ENCODE data around the gene CDT1. TPM values are rescaled to one million over a fixed set of nuclear protein-coding genes. Genes with fewer than 3 reads are reported as not detected.
"Not testable (repeated sequence)": the region's sequence is repeated elsewhere in the genome, so short reads cannot be mapped to it uniquely, and the experiment has no call there.

CDT1 gene
- polyA plus RNA-seq, 1 donor, result 14.0 TPM

DNA sequence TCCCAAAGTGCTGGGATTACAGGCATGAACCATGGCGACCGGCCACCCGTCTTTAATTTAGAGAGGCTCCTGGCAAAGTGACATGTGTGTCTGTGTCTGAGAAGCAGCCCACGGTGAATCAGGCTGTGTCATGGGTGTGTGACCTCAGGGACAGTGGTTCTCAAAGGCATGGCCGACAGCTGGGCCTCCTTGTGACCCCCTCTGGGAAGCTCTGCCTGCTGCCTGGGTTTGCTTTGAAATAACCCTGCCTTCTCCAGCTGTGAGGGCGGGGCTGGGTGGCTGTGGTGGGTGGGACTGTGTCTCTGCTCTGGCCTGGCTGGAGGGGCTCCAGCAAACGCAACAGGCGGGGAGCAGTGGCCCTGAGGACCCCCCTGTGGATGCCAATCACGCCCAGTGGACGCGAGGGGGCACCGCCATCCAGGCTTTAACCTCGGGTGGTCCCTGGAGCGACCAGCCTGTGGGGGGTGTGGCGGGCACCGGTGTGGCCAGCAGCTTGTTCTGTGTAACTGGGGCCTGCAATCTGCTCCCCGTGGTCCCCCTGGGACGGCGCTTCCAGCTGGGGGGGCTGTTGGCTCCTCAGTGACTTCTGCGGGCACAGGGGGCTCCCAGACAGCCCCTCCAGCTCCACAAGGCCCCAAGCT lies 16.9 kb downstream of the CDT1 start:
- Histone ChIP-seq H3K4me1 (ENCODE audit: control insufficient read depth, insufficient read depth, low read length) (peaks cover 2% of the 10 kb centered on the region), H3K4me3 (ENCODE audit: low read length) (no peak overlapping the region), H3K36me3 (ENCODE audit: control insufficient read depth, insufficient read depth, low read length) (peaks cover 28% of the 10 kb centered on the region), H3K27me3 (ENCODE audit: control insufficient read depth, insufficient read depth, low read length) (no peaks in the 10 kb centered on the region), H3K9me3 (ENCODE audit: control insufficient read depth, low read depth, low read length) (no peaks in the 10 kb centered on the region), H3K27ac (ENCODE audit: low read length) (no peak overlapping the region)
- DNase-seq, result no peak
- no CpG with 5 or more reads among the region's 20 CpGs for WGBS (ENCODE audit: insufficient coverage, low lambda C conversion rate)

DNA sequence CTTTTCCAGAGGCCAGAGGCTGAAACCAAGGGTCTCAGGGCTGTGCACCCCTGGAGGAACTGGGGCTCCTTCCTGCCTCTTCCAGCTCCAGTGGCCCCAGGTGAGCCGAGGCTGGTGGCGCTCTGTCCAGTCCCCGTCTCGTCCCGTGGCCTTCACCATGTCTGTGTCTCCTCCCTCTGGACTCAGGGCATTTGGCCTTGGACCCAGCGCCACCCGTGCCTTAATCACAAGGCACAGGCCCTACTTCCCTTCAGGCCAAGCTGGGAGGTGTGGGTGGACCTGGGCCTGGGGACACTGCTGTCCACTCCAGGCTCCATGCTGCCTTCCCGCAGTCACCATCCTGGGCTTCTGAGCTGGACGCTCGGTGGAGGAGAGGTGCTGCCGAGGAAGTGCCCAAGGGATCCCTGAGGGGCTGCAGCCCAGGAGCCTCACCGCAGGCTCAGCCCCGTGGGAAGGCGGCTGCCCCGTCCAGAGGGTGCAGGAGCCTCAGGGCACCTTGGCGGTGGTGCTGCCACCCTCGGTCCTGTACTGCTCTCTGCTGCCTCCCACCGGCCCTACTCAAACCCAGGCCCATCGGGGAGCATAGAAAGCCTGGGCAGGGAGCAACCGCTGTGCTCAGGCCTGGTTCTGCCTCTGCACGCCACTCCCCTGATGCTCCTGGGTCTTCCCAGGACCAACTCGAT lies 17.7 kb downstream of the CDT1 start:
- H3K4me3 ChIP-seq (ENCODE audit: low read length), result no peak overlapping the region
- no CpG with 5 or more reads among the region's 22 CpGs for WGBS (ENCODE audit: insufficient coverage, low lambda C conversion rate)
- H3K36me3 ChIP-seq (ENCODE audit: control insufficient read depth, insufficient read depth, low read length), result peaks cover 32% of the 10 kb centered on the region
- no peaks in the 10 kb centered on the region for H3K4me1 ChIP-seq (ENCODE audit: control insufficient read depth, insufficient read depth, low read length)
- H3K27me3 ChIP-seq (ENCODE audit: control insufficient read depth, insufficient read depth, low read length), result no peaks in the 10 kb centered on the region
- no peak overlapping the region for H3K27ac ChIP-seq (ENCODE audit: low read length)
- H3K9me3 ChIP-seq (ENCODE audit: control insufficient read depth, low read depth, low read length), result no peaks in the 10 kb centered on the region
- DNase-seq, result no peak

DNA sequence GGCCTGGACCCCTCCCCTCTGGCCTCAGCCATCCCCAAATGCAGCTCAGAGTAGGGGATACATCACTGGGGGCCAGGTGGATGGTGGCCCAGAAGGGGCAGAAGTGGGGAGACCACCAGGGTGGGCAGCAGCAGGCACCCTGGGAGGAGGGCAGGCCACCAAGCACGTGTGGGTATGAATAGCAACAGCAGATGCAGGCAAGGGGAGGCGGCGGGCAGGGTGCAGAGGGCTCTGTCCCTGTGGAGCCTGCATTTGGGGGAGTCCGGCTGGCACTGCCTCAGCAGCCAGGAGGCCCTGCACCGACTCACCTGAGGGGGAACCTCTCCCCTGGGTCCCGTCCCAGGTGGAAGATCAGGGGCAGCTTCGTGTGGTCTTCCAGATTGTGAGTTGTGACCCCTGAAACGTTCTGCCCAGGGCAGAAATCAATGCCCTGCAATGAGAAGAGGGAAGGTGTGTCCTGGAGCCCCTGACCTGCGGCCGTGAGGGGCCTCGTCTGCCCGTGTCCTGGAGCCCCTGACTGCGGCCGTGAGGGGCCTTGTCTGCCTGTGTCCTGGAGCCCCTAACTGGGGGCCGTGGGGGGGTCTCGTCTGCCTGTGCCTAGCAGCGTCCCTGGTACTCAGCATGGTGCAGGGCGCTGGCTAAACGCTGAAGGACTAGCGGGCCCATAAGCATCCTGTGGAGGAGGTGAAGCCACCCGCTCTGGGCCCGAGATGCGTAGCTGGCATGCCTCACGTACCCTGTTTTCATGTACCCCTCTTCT lies 18.9 kb downstream of the CDT1 start:
- no peaks in the 10 kb centered on the region for H3K4me1 ChIP-seq (ENCODE audit: control insufficient read depth, insufficient read depth, low read length)
- no peaks in the 10 kb centered on the region for H3K9me3 ChIP-seq (ENCODE audit: control insufficient read depth, low read depth, low read length)
- DNase-seq, result no peak
- H3K27me3 ChIP-seq (ENCODE audit: control insufficient read depth, insufficient read depth, low read length), result no peaks in the 10 kb centered on the region
- no CpG with 5 or more reads among the region's 24 CpGs for WGBS (ENCODE audit: insufficient coverage, low lambda C conversion rate)
- H3K27ac ChIP-seq (ENCODE audit: low read length), result no peak overlapping the region
- no peak overlapping the region for H3K4me3 ChIP-seq (ENCODE audit: low read length)
- H3K36me3 ChIP-seq (ENCODE audit: control insufficient read depth, insufficient read depth, low read length), result peaks cover 36% of the 10 kb centered on the region

DNA sequence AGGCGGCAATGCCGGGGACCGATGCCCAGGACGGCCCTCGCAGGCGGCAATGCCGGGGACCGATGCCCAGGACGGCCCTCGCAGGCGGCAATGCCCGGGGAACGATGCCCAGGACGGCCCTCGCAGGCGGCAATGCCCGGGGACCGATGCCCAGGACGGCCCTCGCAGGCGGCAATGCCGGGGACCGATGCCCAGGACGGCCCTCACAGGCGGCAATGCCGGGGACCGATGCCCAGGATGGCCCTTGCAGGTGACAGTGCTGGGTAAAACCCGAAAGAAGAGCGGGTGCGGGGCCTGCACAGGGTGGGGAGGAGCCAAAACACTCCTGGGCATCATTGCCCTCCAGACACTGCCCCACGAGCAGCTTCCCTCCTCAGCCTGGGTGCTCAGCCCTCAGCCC lies 20.1 kb downstream of the CDT1 start:
- not testable (repeated sequence) for H3K27ac ChIP-seq (ENCODE audit: low read length); H3K27me3 ChIP-seq (ENCODE audit: control insufficient read depth, insufficient read depth, low read length); H3K4me1 ChIP-seq (ENCODE audit: control insufficient read depth, insufficient read depth, low read length); H3K9me3 ChIP-seq (ENCODE audit: control insufficient read depth, low read depth, low read length); DNase-seq; H3K4me3 ChIP-seq (ENCODE audit: low read length)
- no CpG with 5 or more reads among the region's 31 CpGs for WGBS (ENCODE audit: insufficient coverage, low lambda C conversion rate)
- peaks cover 46% of the 10 kb centered on the region for H3K36me3 ChIP-seq (ENCODE audit: control insufficient read depth, insufficient read depth, low read length)

DNA sequence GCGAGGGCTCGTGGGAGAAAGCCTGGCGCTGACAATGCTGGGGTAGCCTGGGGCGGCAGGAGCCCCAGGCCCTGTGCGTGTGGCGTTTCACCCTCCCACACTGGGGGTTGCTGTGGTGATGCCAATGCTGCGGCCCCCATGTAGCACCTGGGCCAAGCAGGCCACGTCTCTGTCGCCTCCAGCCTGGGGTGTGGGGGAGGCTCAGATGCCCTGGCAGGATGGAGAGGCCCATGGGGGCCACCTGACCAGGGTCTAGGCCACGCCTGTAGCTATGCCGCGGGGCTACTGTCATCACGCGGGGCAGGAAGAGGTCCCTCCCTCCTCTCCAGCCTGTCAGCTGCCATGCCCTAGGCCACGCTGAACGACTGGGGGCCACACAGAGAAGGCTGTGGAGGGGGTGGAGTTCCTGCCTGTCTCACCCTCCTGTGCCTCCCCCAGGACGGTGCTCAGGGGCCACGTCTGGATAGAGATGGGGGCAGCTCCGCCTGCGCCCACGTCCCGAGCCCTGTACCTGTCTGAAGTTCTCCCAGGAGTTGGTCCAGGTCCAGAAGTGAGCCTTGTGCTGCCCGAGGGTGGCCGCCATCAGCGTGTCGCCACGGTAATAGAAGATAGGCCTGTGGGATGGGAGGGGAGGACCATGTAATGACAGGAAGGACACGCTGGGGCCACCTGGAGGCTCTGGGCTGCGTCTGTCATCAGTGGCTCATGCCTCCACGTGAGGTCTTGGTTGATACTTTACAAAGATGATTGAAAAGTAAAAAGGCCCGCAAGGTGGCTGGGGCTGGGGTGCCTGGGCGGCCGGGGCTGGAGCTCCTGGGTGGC lies 20.9 kb downstream of the CDT1 start:
- DNase-seq, result no peak
- no peaks in the 10 kb centered on the region for H3K27me3 ChIP-seq (ENCODE audit: control insufficient read depth, insufficient read depth, low read length)
- H3K36me3 ChIP-seq (ENCODE audit: control insufficient read depth, insufficient read depth, low read length), result peaks cover 46% of the 10 kb centered on the region
- H3K4me1 ChIP-seq (ENCODE audit: control insufficient read depth, insufficient read depth, low read length), result no peaks in the 10 kb centered on the region
- no peaks in the 10 kb centered on the region for H3K9me3 ChIP-seq (ENCODE audit: control insufficient read depth, low read depth, low read length)
- no CpG with 5 or more reads among the region's 33 CpGs for WGBS (ENCODE audit: insufficient coverage, low lambda C conversion rate)
- H3K4me3 ChIP-seq (ENCODE audit: low read length), result no peak overlapping the region
- no peak overlapping the region for H3K27ac ChIP-seq (ENCODE audit: low read length)

DNA sequence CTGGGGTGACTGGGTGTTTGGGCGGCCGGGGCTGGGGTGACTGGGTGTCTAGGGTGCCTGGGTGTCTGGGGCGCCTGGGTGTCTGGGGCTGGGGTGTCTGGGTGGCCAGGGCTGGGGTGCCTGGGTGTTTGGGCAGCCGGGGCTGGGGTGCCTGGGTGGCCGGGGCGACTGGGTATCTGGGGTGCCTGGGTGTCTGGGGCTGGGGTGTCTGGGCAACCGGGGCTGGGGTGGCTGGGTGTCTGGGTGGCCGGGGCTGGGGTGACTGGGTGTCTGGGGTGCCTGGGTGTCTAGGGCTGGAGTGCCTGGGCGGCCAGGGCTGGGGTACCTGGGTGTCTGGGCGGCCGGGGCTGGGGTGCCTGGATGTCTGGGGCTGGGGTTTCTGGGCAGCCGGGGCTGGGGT lies 21.6 kb downstream of the CDT1 start:
- Histone ChIP-seq H3K36me3 (ENCODE audit: control insufficient read depth, insufficient read depth, low read length) (peaks cover 48% of the 10 kb centered on the region), H3K4me1 (ENCODE audit: control insufficient read depth, insufficient read depth, low read length) (no peaks in the 10 kb centered on the region), H3K27ac (ENCODE audit: low read length) (no peak overlapping the region), H3K9me3 (ENCODE audit: control insufficient read depth, low read depth, low read length) (no peaks in the 10 kb centered on the region), H3K27me3 (ENCODE audit: control insufficient read depth, insufficient read depth, low read length) (no peaks in the 10 kb centered on the region), H3K4me3 (ENCODE audit: low read length) (no peak overlapping the region)
- DNase-seq, result no peak
- WGBS (ENCODE audit: insufficient coverage, low lambda C conversion rate), result no CpG with 5 or more reads among the region's 12 CpGs

DNA sequence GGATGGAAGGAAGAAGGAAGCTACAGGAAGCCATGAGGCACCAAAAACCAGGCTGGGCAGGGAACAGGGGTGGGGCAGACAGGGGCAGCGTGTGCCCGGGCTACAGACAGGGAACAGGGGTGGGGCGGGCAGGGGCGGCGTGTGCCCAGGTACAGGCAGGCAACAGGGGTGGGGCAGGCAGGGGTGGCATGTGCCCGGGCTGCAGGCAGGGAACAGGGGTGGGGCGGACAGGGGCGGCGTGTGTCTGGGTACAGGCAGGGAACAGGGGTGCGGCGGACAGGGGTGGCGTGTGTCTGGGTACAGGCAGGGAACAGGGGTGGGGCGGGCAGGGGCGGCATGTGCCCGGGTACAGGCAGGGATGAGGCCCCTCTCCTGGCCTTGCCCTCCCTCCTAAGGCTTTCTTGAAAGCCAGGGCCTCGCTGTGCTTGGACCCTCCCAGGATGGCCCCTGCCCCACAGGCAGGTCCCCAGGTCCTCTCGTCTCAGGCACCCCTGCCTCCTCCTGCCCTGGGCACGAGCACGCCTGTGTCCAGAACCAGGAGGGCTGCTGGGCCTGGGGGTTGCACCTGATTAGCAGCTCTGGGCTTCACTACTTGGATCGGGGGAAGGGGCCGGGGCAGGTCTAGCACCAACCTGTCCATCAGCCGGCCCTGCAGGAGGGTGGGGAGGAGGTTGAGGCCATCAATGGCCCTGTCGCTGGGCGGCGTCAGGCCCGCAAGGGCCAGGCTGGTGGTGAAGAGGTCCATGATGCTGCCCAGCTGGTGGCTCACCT lies 22.7 kb downstream of the CDT1 start:
- no peak for DNase-seq
- Histone ChIP-seq H3K27ac (ENCODE audit: low read length) (no peak overlapping the region), H3K4me1 (ENCODE audit: control insufficient read depth, insufficient read depth, low read length) (no peaks in the 10 kb centered on the region), H3K4me3 (ENCODE audit: low read length) (no peak overlapping the region), H3K36me3 (ENCODE audit: control insufficient read depth, insufficient read depth, low read length) (peaks cover 47% of the 10 kb centered on the region), H3K9me3 (ENCODE audit: control insufficient read depth, low read depth, low read length) (no peaks in the 10 kb centered on the region), H3K27me3 (ENCODE audit: control insufficient read depth, insufficient read depth, low read length) (no peaks in the 10 kb centered on the region)
- WGBS (ENCODE audit: insufficient coverage, low lambda C conversion rate), result no CpG with 5 or more reads among the region's 26 CpGs

DNA sequence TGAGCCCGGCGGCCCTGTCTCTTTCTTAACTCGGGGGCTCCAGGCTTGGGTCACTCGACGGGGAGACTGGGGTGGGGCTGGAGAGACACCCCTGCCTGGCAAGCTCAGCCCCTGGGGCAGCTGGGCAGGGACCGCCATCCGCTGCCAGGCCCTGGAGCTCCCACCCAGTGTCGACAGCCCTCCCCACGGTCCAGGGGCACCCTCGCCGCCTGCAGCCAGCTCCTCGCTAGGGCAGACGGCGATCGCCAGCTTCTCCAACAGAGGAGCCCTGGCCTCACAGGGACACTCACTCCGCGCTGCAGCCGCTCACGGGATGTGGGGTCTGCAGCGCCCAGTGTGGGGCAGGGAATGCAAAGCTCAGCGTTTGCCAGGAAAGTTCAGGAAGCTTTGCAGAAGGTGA lies 24.1 kb downstream of the CDT1 start:
- Histone ChIP-seq H3K4me1 (ENCODE audit: control insufficient read depth, insufficient read depth, low read length) (no peaks in the 10 kb centered on the region), H3K4me3 (ENCODE audit: low read length) (no peak overlapping the region), H3K9me3 (ENCODE audit: control insufficient read depth, low read depth, low read length) (no peaks in the 10 kb centered on the region), H3K27ac (ENCODE audit: low read length) (no peak overlapping the region), H3K27me3 (ENCODE audit: control insufficient read depth, insufficient read depth, low read length) (no peaks in the 10 kb centered on the region), H3K36me3 (ENCODE audit: control insufficient read depth, insufficient read depth, low read length) (peaks cover 34% of the 10 kb centered on the region)
- no CpG with 5 or more reads among the region's 21 CpGs for WGBS (ENCODE audit: insufficient coverage, low lambda C conversion rate)
- DNase-seq, result no peak

DNA sequence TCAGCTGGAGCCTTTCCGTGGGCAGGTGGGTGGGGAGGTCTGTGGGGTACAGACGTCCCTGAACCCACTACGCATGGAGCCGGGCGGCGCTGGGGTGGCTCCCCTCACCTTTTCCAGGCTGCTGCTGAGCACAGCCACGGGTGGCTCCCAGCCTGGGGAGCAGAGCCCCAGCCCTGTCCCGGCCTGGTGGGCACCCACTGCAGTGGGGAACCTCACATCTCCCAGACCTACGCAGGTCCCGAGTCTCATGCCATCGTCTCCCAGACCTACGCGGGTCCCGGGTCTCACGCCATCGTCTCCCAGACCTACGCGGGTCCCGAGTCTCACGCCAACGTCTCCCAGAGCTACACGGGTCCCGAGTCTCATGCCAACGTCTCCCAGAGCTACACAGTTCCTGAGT lies 25.1 kb downstream of the CDT1 start:
- WGBS (ENCODE audit: insufficient coverage, low lambda C conversion rate), result no CpG with 5 or more reads among the region's 24 CpGs
- Histone ChIP-seq H3K36me3 (ENCODE audit: control insufficient read depth, insufficient read depth, low read length) (peaks cover 28% of the 10 kb centered on the region), H3K27ac (ENCODE audit: low read length) (no peak overlapping the region)

More for the DNA sequence above, 25.1 kb downstream of the CDT1 start:
- no peaks in the 10 kb centered on the region for H3K27me3 ChIP-seq (ENCODE audit: control insufficient read depth, insufficient read depth, low read length)
- no peak for DNase-seq
- no peak overlapping the region for H3K4me3 ChIP-seq (ENCODE audit: low read length)
- H3K9me3 ChIP-seq (ENCODE audit: control insufficient read depth, low read depth, low read length), result no peaks in the 10 kb centered on the region
- H3K4me1 ChIP-seq (ENCODE audit: control insufficient read depth, insufficient read depth, low read length), result no peaks in the 10 kb centered on the region

All from large intestine (tissue), 3 donors.